GM06990 (cell line): ENCODE results near the gene S100A4.
"Not testable (repeated sequence)": the region's sequence is repeated elsewhere in the genome, so short reads cannot be mapped to it uniquely, and the experiment has no call there.

Experiments used
- DNase-seq: peaks from one replicate; pipeline ENCODE4 v3.0.0-alpha.2; 2011; ENCODE audit not compliant: insufficient read length; ENCODE audit errors: extremely low read depth
- H3K27me3 ChIP-seq: replicated peaks from 2 replicates; pipeline ENCODE4 v1.6.0; 2011; ENCODE audit warnings: low read length; ENCODE audit not compliant: control insufficient read depth, insufficient read depth
- H3K36me3 ChIP-seq: 2 replicates; pipeline ENCODE4 v1.5.1; 2011; ENCODE audit warnings: low read length; ENCODE audit not compliant: control insufficient read depth, insufficient read depth
- H3K4me3 ChIP-seq: replicated peaks from 2 replicates; pipeline ENCODE4 v1.5.1; 2011; ENCODE audit warnings: low read depth, mild to moderate bottlenecking, control low read depth, low read length
- CTCF ChIP-seq: IDR thresholded peaks from 2 replicates; pipeline ENCODE4 v1.5.1; 2011; ENCODE audit warnings: low read length, control low read depth, mild to moderate bottlenecking, inconsistent platforms; ENCODE audit not compliant: insufficient read depth, poor library complexity, severe bottlenecking

S100A4 gene

DNA sequence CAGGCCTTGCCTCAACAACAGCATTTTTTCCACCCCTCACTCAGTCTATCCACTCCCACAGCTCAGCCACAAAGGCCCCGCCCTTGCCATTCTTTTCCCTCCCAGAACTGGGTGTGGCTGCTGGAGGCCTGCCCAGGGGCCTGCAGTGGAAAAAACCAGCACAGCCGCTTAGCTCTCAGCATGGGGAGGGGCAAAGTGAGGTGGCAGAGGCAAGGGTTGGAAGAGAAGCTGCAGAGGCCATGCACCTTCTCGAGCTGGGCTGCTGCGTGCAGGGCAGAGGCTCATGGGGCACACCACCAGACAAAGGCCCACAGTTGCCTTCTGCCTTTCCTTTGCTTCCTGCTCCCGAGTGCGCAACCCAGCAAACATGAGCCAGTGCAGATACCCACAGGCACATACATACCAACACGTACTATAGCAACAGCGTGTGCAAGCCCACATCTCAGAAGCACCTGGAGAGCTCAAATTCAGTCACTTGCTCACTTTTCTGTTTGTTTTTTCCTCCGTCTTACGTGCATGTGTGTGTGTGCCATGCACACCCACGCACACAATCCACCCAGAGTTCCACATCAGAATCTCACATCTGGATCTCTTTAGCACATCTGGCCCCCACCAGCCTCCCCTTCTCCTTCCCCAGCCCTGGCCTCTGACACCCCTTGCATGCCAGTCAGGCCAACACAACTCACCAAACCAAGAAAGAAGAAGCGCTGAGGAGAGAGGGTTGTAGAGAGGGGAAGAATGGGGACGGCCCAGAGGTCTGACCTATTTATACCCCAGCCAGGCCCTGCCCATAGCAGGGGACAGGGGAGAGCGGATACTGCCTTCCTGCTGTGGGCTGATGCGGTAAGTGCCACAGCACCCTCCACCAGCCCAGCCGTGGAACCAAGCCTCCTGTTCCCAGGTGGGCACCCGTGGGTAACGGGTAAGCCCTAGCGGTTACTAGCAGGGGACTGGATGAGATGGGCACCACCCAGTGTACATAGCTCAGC lies at the start of gene S100A4:
TSS of gene S100A4 (minus strand) at position 740 of the 989 bp plus-strand sequence. CDS start 1,012 bp downstream, outside the sequence.
- Histone ChIP-seq H3K27me3 (no peaks in the 10 kb centered on the region; the same call in 1 of the 2 replicates), H3K4me3 (no peak within 1 kb of the TSS), H3K36me3 (no peaks in the 10 kb centered on the region)
- TF ChIP-seq CTCF, result no peak
- peak; percentile 61 for DNase-seq

DNA sequence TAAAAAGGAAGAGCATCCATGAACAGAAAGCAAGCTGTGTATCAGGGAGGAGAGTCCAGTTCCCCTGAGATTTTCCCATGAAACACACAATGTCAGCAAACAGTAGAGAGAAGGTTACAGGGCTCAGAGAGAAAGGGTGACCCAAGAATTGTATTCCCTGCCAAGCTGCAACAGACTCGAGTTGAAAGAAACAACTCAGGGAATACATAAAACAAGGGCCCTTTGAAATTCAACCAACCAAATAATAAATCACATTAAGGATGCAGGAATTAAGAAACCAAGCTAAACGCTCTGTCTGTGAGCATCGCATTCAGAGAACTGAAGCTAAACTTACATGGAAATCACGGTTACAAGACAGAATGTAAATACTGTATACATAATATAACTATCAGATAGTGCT lies 47.1 kb upstream of the S100A4 start:
- no peak overlapping the region for H3K4me3 ChIP-seq
- no peaks in the 10 kb centered on the region for H3K27me3 ChIP-seq
- no peaks in the 10 kb centered on the region for H3K36me3 ChIP-seq
- no peak for DNase-seq
- no peak for TF ChIP-seq CTCF

- TF ChIP-seq CTCF, result no peak
- H3K27me3 ChIP-seq, result no peaks in the 10 kb centered on the region
- H3K4me3 ChIP-seq, result no peak overlapping the region
- H3K36me3 ChIP-seq, result no peaks in the 10 kb centered on the region
- DNase-seq, result no peak
These were observed 42.9 kb upstream of the S100A4 start for GRCh38 chr1:153588482-153588881.

- not testable (repeated sequence) for H3K4me3 ChIP-seq, H3K36me3 ChIP-seq, H3K27me3 ChIP-seq, DNase-seq
These were observed 42.4 kb upstream of the S100A4 start for GRCh38 chr1:153588033-153588432.

GRCh38 chr1:153587314-153587713 lies 41.7 kb upstream of the S100A4 start:
- H3K36me3 ChIP-seq, result no peaks in the 10 kb centered on the region
- TF ChIP-seq CTCF, result no peak
- H3K4me3 ChIP-seq, result no peak overlapping the region
- H3K27me3 ChIP-seq, result no peaks in the 10 kb centered on the region
- DNase-seq, result no peak

- H3K27me3 ChIP-seq, result no peaks in the 10 kb centered on the region
- no peaks in the 10 kb centered on the region for H3K36me3 ChIP-seq
- DNase-seq, result no peak
- no peak for TF ChIP-seq CTCF
- H3K4me3 ChIP-seq, result no peak overlapping the region
These were observed 40.7 kb upstream of the S100A4 start for GRCh38 chr1:153586347-153586746.
